D721Med (cell line): ENCODE data around the gene CHN2.

Source experiments
- DNase-seq: peaks from one replicate; pipeline ENCODE4 v3.0.0; 2011; ENCODE audit warnings: low spot score; ENCODE audit not compliant: insufficient read length
- FAIRE-seq: peaks from 2 replicates; lab custom pipeline; 2011; peaks lifted over from hg19 to GRCh38; lab: Jason Lieb, UNC
- CTCF ChIP-seq: IDR thresholded peaks from 2 replicates; pipeline ENCODE4 v1.5.1; 2012; ENCODE audit warnings: mild to moderate bottlenecking, control low read depth; ENCODE audit not compliant: insufficient read depth; ENCODE audit errors: missing control alignments

The CHN2 gene

GRCh38 chr7:29150856-29151255 lies 43.7 kb upstream of the CHN2 start:
- DNase-seq: no peak
- no peak for FAIRE-seq
- no peak for TF ChIP-seq CTCF

GRCh38 chr7:29154076-29154475 lies 40.5 kb upstream of the CHN2 start:
- FAIRE-seq (no peak), DNase-seq (no peak)
- no peak for TF ChIP-seq CTCF

- no peak for TF ChIP-seq CTCF
- no peak for DNase-seq
- no peak for FAIRE-seq
These were observed 37.6 kb upstream of the CHN2 start for GRCh38 chr7:29156907-29157452.

GRCh38 chr7:29158795-29159423 lies 35.7 kb upstream of the CHN2 start:
- no peak for DNase-seq
- no peak for TF ChIP-seq CTCF

GRCh38 chr7:29160080-29160479 lies 34.5 kb upstream of the CHN2 start:
- no peak for FAIRE-seq
- no peak for TF ChIP-seq CTCF
- no peak for DNase-seq

More at GRCh38 chr7:29158795-29159423, 35.7 kb upstream of the CHN2 start:
- FAIRE-seq: no peak

GRCh38 chr7:29161231-29161630 lies 33.3 kb upstream of the CHN2 start:
- FAIRE-seq (no peak), DNase-seq (no peak)
- TF ChIP-seq CTCF: no peak

- FAIRE-seq (no peak), DNase-seq (no peak)
- no peak for TF ChIP-seq CTCF
These were observed 32.0 kb upstream of the CHN2 start for GRCh38 chr7:29162577-29162976.
